Lower leg skin (tissue), 3 donors: ENCODE measurements around the gene CCDC78.

Experiments used
- POLR2A ChIP-seq, 2 donors: fragments of 450-650 bp; IDR thresholded peaks; one replicate each; pipeline ENCODE4 v1.6.1; 2016 to 2017; ENCODE audit warnings: antibody characterized with exemption in 2 of 2, mild to moderate bottlenecking in 1 of 2, moderate library complexity in 1 of 2
- TF ChIP-seq, protein P1 (sequence below), 3 donors: fragments of 450-650 bp; IDR thresholded peaks; one replicate each; pipeline ENCODE4 v1.5.1; 2016; ENCODE audit warnings: antibody characterized with exemption in 3 of 3, mild to moderate bottlenecking in 3 of 3, moderate library complexity in 2 of 3

DNA sequence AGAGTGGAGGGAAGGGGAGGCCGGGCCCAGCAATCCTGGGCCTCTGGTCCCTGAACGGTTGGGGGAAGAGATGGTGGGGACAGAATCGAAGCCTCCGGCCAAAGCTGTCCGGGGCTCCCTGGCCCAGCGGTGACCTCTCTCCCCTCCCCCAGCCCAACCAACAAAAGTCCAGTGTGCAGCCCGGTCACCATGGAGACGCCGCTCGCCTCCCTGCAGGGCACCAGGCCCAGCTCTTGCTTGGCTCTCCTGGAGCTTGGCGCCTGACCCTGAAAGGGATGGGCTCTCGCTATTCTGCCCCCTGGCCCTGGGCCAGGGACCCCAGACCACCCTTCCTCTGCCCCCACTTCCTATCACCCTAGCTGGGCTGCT lies 10.1 kb downstream of the CCDC78 start:
- TF ChIP-seq, protein P1, sequence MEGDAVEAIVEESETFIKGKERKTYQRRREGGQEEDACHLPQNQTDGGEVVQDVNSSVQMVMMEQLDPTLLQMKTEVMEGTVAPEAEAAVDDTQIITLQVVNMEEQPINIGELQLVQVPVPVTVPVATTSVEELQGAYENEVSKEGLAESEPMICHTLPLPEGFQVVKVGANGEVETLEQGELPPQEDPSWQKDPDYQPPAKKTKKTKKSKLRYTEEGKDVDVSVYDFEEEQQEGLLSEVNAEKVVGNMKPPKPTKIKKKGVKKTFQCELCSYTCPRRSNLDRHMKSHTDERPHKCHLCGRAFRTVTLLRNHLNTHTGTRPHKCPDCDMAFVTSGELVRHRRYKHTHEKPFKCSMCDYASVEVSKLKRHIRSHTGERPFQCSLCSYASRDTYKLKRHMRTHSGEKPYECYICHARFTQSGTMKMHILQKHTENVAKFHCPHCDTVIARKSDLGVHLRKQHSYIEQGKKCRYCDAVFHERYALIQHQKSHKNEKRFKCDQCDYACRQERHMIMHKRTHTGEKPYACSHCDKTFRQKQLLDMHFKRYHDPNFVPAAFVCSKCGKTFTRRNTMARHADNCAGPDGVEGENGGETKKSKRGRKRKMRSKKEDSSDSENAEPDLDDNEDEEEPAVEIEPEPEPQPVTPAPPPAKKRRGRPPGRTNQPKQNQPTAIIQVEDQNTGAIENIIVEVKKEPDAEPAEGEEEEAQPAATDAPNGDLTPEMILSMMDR (IDR thresholded peaks at IDR 0.05), result no peak
- TF ChIP-seq POLR2A (IDR thresholded peaks at IDR 0.05), result no peak
